Lower lobe of right lung (tissue), 2 donors: Measurements from ENCODE around the gene SLC35F3. TPM values are rescaled to one million over a fixed set of nuclear protein-coding genes. Genes with fewer than 3 reads are reported as not detected.
A peak's percentile ranks its signal among the peaks of the same experiment; 100 is the strongest.

ENCODE experiments used
- ATAC-seq, 2 donors: fragments of 200-7000 bp; cut with Tn5 transposase; one replicate each; pipeline ENCODE4 v1.9.1; 2020 to 2022; ENCODE audit warnings: mild to moderate bottlenecking in 2 of 2, moderate library complexity in 2 of 2
- DNase-seq: peaks from one replicate; pipeline ENCODE4 v3.0.0-alpha.2; 2020
- H3K27ac ChIP-seq: fragments of 200-600 bp; one replicate; pipeline ENCODE4 v1.8.0; 2022
- H3K27me3 ChIP-seq: fragments of 200-600 bp; one replicate; pipeline ENCODE4 v1.8.0; 2022; ENCODE audit warnings: low read depth
- H3K36me3 ChIP-seq: fragments of 200-600 bp; one replicate; pipeline ENCODE4 v1.8.0; 2022; ENCODE audit warnings: mild to moderate bottlenecking
- H3K4me1 ChIP-seq: fragments of 200-600 bp; one replicate; pipeline ENCODE4 v1.8.0; 2022
- H3K4me3 ChIP-seq: fragments of 200-600 bp; one replicate; pipeline ENCODE4 v1.8.0; 2022; ENCODE audit warnings: mild to moderate bottlenecking
- H3K9me3 ChIP-seq: fragments of 200-600 bp; one replicate; pipeline ENCODE4 v1.8.0; 2022
- intact Hi-C: fragments of 100-400 bp; cut with DNase I; formaldehyde crosslinking; loops from one replicate; pipeline ENCODE4 v1.11.0; 2022
- total RNA-seq: library from RNA; stranded (reverse); fragmentation: NEBNext Ultra II Directional; extraction: Animal tissue kit (Norgen Biotek cat#: 25700); gene quantifications from one replicate; pipeline ENCODE4 v1.2.1, GENCODE V29; 2021
- TF ChIP-seq, protein P1 (sequence below): fragments of 200-600 bp; IDR thresholded peaks from one replicate; pipeline ENCODE4 v1.8.0; 2022; ENCODE audit warnings: antibody characterized with exemption, mild to moderate bottlenecking
- donor health status: DM: no; HTN: yes; CAD: no; lungs with severe emphysema.

Gene SLC35F3
- total RNA-seq, 1 donor from 2014 or later, result 0.41 TPM

DNA sequence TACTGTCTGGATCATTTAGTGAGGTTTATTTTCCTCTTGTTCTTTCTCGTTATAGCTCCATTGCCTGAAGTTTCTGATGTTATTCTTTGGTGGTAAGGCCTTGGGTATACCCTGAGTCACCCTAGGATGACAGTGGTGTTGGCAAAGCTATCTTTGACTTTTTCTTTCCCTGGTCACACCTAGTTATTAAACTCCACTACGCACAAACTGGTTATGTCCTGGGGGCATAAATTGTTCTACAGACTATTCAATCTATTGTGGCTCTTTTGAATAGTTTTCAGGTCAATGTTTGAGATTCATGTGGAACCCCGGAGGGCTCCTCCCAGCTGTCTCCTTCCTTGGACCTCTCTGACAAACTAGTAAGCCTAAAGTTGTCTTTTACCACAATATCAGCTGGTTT lies 157.7 kb downstream of the SLC35F3 start:
- Histone ChIP-seq H3K27ac (no peak overlapping the region), H3K4me3 (no peak overlapping the region), H3K36me3 (no peaks in the 10 kb centered on the region), H3K27me3 (no peaks in the 10 kb centered on the region), H3K4me1 (no peaks in the 10 kb centered on the region), H3K9me3 (no peaks in the 10 kb centered on the region)
- intact Hi-C loops, result no loop called here
- ATAC-seq (no peak), DNase-seq (no peak)
- TF ChIP-seq, protein P1, sequence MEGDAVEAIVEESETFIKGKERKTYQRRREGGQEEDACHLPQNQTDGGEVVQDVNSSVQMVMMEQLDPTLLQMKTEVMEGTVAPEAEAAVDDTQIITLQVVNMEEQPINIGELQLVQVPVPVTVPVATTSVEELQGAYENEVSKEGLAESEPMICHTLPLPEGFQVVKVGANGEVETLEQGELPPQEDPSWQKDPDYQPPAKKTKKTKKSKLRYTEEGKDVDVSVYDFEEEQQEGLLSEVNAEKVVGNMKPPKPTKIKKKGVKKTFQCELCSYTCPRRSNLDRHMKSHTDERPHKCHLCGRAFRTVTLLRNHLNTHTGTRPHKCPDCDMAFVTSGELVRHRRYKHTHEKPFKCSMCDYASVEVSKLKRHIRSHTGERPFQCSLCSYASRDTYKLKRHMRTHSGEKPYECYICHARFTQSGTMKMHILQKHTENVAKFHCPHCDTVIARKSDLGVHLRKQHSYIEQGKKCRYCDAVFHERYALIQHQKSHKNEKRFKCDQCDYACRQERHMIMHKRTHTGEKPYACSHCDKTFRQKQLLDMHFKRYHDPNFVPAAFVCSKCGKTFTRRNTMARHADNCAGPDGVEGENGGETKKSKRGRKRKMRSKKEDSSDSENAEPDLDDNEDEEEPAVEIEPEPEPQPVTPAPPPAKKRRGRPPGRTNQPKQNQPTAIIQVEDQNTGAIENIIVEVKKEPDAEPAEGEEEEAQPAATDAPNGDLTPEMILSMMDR, result no peak

DNA sequence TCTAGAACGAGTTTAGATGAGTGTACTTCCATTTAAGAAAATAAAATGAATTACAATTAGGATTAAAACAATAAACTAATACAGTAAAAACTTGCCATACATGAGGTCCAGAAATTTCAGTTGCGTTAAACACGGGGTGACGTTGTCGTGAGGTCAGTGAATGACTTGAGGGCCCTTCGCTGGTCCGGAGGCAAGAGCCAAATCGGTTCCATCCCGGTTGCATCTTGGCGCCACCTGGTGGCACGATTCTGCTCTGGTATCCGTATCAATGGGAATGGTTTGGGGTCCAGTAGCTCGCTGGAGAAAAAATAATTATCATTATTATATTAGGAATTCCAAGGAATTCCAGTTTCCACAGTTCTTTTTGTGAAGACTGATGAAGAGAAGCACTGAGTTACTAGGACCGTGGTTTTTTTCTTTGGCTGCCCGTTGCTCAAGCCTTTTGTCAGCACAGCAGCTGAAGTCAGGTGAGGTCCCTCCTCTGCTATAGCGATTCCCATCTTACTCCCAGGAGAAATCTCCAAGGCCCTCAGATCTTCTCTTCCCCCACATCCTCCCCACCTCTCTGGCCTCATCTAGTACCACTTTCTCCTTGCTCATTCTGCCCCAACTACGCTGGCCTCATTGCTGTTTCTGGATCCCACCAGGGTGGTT lies 161.4 kb downstream of the SLC35F3 start:
- TF ChIP-seq, protein P1, result peak; percentile 77
- Histone ChIP-seq H3K27me3 (no peaks in the 10 kb centered on the region), H3K4me1 (no peaks in the 10 kb centered on the region), H3K4me3 (no peak overlapping the region), H3K27ac (no peak overlapping the region), H3K9me3 (no peaks in the 10 kb centered on the region), H3K36me3 (no peaks in the 10 kb centered on the region)
- peak; percentile 88 for DNase-seq
- intact Hi-C loops, result no loop called here
- ATAC-seq, result peak; percentile 83

DNA sequence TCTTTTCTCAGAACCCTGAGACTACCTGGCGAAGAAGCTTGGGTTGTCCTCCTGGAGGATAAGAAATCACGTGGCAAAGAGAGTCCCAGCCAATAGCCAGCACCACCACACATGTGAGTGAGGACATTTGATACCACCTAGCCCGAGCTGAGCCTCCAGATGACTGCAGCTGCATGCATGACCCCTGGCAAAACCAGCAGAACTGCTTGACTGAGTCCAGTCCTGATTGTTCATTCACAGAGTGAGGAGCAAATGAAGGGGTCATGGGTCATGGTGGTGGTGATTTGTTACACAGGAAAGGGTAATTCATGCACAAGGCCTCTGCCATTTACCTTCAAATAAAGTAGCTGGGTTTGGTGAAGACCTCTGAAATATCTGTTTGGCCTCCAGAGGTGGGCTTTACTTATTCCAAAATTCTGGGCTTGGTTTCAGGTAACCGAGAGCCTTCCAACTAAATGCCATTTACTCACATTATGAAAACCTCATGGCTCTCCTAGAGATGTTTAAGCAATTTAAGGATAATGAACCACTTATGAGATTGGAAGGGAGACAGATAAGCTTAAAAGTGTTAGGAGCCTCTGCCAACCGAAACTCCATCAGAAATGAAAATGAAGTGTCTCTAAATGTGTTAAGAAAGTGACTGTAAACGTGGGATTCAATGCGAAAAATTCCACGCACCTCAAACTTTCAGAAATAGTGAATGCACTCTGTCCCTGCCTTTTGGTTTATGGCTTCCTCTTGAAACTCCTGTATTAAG lies 163.3 kb downstream of the SLC35F3 start:
- H3K36me3 ChIP-seq, result no peaks in the 10 kb centered on the region
- no peaks in the 10 kb centered on the region for H3K4me1 ChIP-seq
- H3K9me3 ChIP-seq, result no peaks in the 10 kb centered on the region
- H3K27me3 ChIP-seq, result no peaks in the 10 kb centered on the region
- DNase-seq (no peak), ATAC-seq (no peak)
- intact Hi-C loops, result no loop called here
- TF ChIP-seq, protein P1, result no peak
- no peak overlapping the region for H3K4me3 ChIP-seq
- no peak overlapping the region for H3K27ac ChIP-seq

DNA sequence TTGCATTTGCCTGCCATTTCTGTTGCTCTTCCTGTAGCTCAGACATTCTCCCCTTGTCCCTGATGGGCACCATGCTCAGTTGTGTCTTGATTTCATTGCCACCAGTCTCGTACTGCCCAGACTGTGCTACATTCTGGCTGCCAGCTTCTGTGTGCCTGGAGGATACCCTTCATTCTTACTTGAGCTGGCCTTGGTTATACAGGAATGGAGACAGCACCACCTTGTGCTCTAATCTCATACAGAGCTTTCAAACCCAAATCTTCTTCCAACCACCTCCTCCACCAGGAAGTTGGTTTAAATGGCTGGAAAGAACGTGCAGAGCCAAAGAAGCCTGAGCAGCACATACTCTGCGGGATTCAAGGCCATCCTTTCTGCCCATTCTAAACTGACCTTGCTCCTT lies 165.3 kb downstream of the SLC35F3 start:
- Histone ChIP-seq H3K27me3 (no peaks in the 10 kb centered on the region), H3K27ac (no peak overlapping the region), H3K4me1 (no peaks in the 10 kb centered on the region), H3K9me3 (no peaks in the 10 kb centered on the region), H3K36me3 (no peaks in the 10 kb centered on the region), H3K4me3 (no peak overlapping the region)
- intact Hi-C loops, result no loop called here
- ATAC-seq (no peak), DNase-seq (no peak)
- TF ChIP-seq, protein P1, result no peak

DNA sequence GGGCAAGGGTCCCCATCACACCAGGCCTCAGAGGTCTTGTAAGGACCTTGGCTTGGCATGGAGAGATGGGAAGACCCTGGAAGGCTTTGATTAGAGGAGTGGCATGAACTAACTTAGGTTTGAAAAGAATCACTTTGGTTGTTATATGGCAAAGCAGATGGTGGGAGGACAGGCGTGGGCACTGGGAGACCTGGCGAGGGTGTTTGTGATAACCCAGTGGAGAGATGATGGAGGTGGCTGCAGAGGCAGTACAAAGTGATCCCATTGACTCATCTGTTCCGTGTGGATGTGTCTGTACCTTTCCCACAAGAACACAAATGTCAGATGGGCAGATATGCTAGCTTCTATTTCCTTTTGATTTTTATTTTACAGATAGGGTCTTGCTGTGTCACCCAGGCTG lies 168.3 kb downstream of the SLC35F3 start:
- intact Hi-C loops, result no loop called here
- ATAC-seq, result no peak
- Histone ChIP-seq H3K27me3 (no peaks in the 10 kb centered on the region), H3K27ac (no peak overlapping the region), H3K4me3 (no peak overlapping the region), H3K36me3 (no peaks in the 10 kb centered on the region), H3K9me3 (no peaks in the 10 kb centered on the region), H3K4me1 (no peaks in the 10 kb centered on the region)
- TF ChIP-seq, protein P1, result no peak
- DNase-seq, result no peak
